ENCODE measurements around the gene PLEK. TPM values are rescaled to one million over a fixed set of nuclear protein-coding genes. Genes with fewer than 3 reads are reported as not detected.

The PLEK gene
- total and polyA plus RNA-seq, 2 of the 13 experiments (the other 11 are each of a cell fraction or from before 2014, with no cell fraction given), result not detected

DNA sequence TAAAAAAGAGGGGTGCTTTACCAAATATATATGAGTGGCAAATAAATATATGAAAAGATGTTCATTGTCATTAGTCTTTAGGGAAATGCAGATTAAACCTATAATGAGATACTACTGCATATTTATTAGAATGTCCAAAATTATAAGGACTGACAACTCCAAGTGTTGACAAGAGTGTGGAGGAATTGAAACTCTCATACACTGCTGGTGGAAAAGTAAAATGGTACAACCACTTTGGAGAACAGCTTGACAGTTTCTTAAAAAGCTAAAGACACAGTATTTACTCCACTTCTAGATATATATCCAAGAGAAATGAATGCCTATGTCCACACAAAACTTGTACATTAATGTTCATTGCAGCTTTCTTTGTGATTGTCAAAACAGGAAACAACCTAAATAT lies 50.4 kb downstream of the PLEK start:
- in situ Hi-C loops (cut with HindIII; ENCODE audit: extremely low pct_ligation_motif_present, low pct_unique_long_range_greater_than_20kb) (no loop called here), intact Hi-C loops (cut with micrococcal nuclease; ENCODE audit: unreplicated experiment) (no loop called here)
- BruUV-seq (replicated peaks), result no TSS peak
- POLR2A ChIA-PET, result no interaction called here
- DNase-seq (ENCODE audit: low spot score) (no peak), ATAC-seq (no peak), FAIRE-seq (no peak)
- Histone ChIP-seq H3K79me2 (ENCODE audit: insufficient read depth, low read length) (no peaks in the 10 kb centered on the region), H3K27ac (ENCODE audit: extremely low read length, insufficient read depth, low read length) (no peak overlapping the region), H2AFZ (ENCODE audit: low read length) (no peak overlapping the region), H3K27me3 (ENCODE audit: control insufficient read depth in 1 of 2, insufficient read depth in 2 of 2, low read length in 2 of 2) (peaks cover 0 to 16% of the 10 kb centered on the region in 2 experiments; a peak in 2 of 5 replicates), H3K9me3 (ENCODE audit: low read length) (no peaks in the 10 kb centered on the region), H3K9ac (ENCODE audit: insufficient read depth, low read depth, low read length) (no peak overlapping the region), H3K4me2 (ENCODE audit: low read depth, low read length) (no peak overlapping the region), H3K4me1 (ENCODE audit: insufficient read depth, low read length) (no peaks in the 10 kb centered on the region), H3K36me3 (replicated peaks in 1 of 2; ENCODE audit: control insufficient read depth in 1 of 2, insufficient read depth in 2 of 2, low read length in 2 of 2) (no peaks in the 10 kb centered on the region), H3K4me3 (replicated peaks in 1 of 3; ENCODE audit: insufficient read depth in 1 of 3, low read depth in 2 of 3, low read length in 3 of 3) (no peak overlapping the region), H4K20me1 (ENCODE audit: insufficient read depth, low read length) (no peaks in the 10 kb centered on the region)
- no peak for TF ChIP-seq ZNF331 (CRISPR knock-in tag; IDR thresholded peaks at IDR 0.05)
- no peak for TF ChIP-seq CSRNP2 (CRISPR knock-in tag; conservative IDR thresholded peaks at IDR 0.05; ENCODE audit: low read depth)
- no peak for TF ChIP-seq ARNTL (CRISPR knock-in tag; IDR thresholded peaks at IDR 0.05)
- TF ChIP-seq ZBTB21 (CRISPR knock-in tag; IDR thresholded peaks at IDR 0.05), result no peak
- no peak for TF ChIP-seq PAX8 (CRISPR knock-in tag; IDR thresholded peaks at IDR 0.05; ENCODE audit: borderline replicate concordance)
- TF ChIP-seq NFKB2 (CRISPR knock-in tag; IDR thresholded peaks at IDR 0.05; ENCODE audit: borderline replicate concordance), result no peak
- CTCF ChIA-PET (ENCODE audit: low intra/inter-chr PET ratio, low total read pairs), result no interaction called here

- Histone ChIP-seq H3K27ac (ENCODE audit: extremely low read length, insufficient read depth, low read length) (no peak overlapping the region), H3K79me2 (ENCODE audit: insufficient read depth, low read length) (no peaks in the 10 kb centered on the region), H3K9me3 (ENCODE audit: low read length) (no peaks in the 10 kb centered on the region), H3K36me3 (replicated peaks in 1 of 2; ENCODE audit: control insufficient read depth in 1 of 2, insufficient read depth in 2 of 2, low read length in 2 of 2) (no peaks in the 10 kb centered on the region), H3K4me2 (ENCODE audit: low read depth, low read length) (no peak overlapping the region), H3K4me1 (ENCODE audit: insufficient read depth, low read length) (no peaks in the 10 kb centered on the region), H3K27me3 (ENCODE audit: control insufficient read depth in 1 of 2, insufficient read depth in 2 of 2, low read length in 2 of 2) (peaks cover 0 to 18% of the 10 kb centered on the region in 2 experiments; a peak in 2 of 5 replicates), H3K4me3 (replicated peaks in 1 of 3; ENCODE audit: insufficient read depth in 1 of 3, low read depth in 2 of 3, low read length in 3 of 3) (no peak overlapping the region), H4K20me1 (ENCODE audit: insufficient read depth, low read length) (no peaks in the 10 kb centered on the region), H2AFZ (ENCODE audit: low read length) (no peak overlapping the region), H3K9ac (ENCODE audit: insufficient read depth, low read depth, low read length) (no peak overlapping the region)
- in situ Hi-C loops (cut with HindIII; ENCODE audit: extremely low pct_ligation_motif_present, low pct_unique_long_range_greater_than_20kb), result no loop called here
- intact Hi-C loops (cut with micrococcal nuclease; ENCODE audit: unreplicated experiment), result no loop called here
- POLR2A ChIA-PET, result no interaction called here
- CTCF ChIA-PET (ENCODE audit: low intra/inter-chr PET ratio, low total read pairs), result no interaction called here
- FAIRE-seq (no peak), ATAC-seq (no peak), DNase-seq (ENCODE audit: low spot score) (no peak)
- no TSS peak for BruUV-seq (replicated peaks)
- 17% methylated on average over 9 of the region's 9 CpGs for WGBS (ENCODE audit: low lambda C conversion rate)
- TF ChIP-seq ZNF577 (CRISPR knock-in tag; IDR thresholded peaks at IDR 0.05; ENCODE audit: borderline replicate concordance, low read depth) (no peak), ZNF318 (CRISPR knock-in tag; IDR thresholded peaks at IDR 0.05) (no peak), EED (CRISPR knock-in tag; IDR thresholded peaks at IDR 0.05) (no peak)
Observed at GRCh38 chr2:68416081-68416675, 51.1 kb downstream of the PLEK start.

Data from HepG2 (cell line).